ENCODE measurements around the gene IFNL4. TPM values are rescaled to one million over a fixed set of nuclear protein-coding genes. Genes with fewer than 3 reads are reported as not detected.

IFNL4 gene
- polyA plus RNA-seq, 2 of the 4 experiments (the other 2 are of a cell fraction) = not detected

- TF ChIP-seq HDAC2 (IDR thresholded peaks at IDR 0.05) (no peak), FOXS1 (CRISPR knock-in tag; IDR thresholded peaks at IDR 0.05) (no peak), CTCF (IDR thresholded peaks at IDR 0.05) (peak; percentile 84), HMGXB4 (CRISPR knock-in tag; IDR thresholded peaks at IDR 0.05; ENCODE audit: borderline replicate concordance) (no peak), MAX (IDR thresholded peaks at IDR 0.05) (no peak; the same call in 1 of the 2 replicates), RCOR1 (IDR thresholded peaks at IDR 0.05; ENCODE audit: low read depth, low read length) (no peak), MAFK (IDR thresholded peaks at IDR 0.05; ENCODE audit: partially characterized antibody) (no peak), ESRRA (IDR thresholded peaks at IDR 0.05; ENCODE audit: borderline replicate concordance, low read length) (no peak), FOSB (CRISPR knock-in tag; IDR thresholded peaks at IDR 0.05) (0 out of 2 replicates have a peak, but pooled peaks have one; percentile 64), POLR2A (IDR thresholded peaks at IDR 0.05; ENCODE audit: low read length) (no peak), REST (IDR thresholded peaks at IDR 0.05) (no peak), MYC (IDR thresholded peaks at IDR 0.05; ENCODE audit: borderline replicate concordance, low read length) (no peak), E2F6 (IDR thresholded peaks at IDR 0.05; ENCODE audit: borderline replicate concordance, low read depth) (no peak), USF2 (IDR thresholded peaks at IDR 0.05) (no peak), JUNB (IDR thresholded peaks at IDR 0.05) (no peak), RAD21 (conservative IDR thresholded peaks at IDR 0.05 in 1 of 2, IDR thresholded peaks at IDR 0.05 in 1 of 2) (peak; percentile 93 to 98), EHMT2 (IDR thresholded peaks at IDR 0.05; ENCODE audit: low read depth) (no peak), EHF (CRISPR knock-in tag; IDR thresholded peaks at IDR 0.05) (0 out of 2 replicates have a peak, but pooled peaks have one; percentile 57), ZSCAN20 (CRISPR knock-in tag; IDR thresholded peaks at IDR 0.05) (no peak), PBX3 (IDR thresholded peaks at IDR 0.05) (no peak), CHD2 (IDR thresholded peaks at IDR 0.05; ENCODE audit: low read length, partially characterized antibody) (no peak), ZFP36 (IDR thresholded peaks at IDR 0.05; ENCODE audit: borderline replicate concordance, partially characterized antibody) (peak; percentile 51), PHF8 (IDR thresholded peaks at IDR 0.05; ENCODE audit: borderline replicate concordance, low read depth) (no peak), HEYL (CRISPR knock-in tag; IDR thresholded peaks at IDR 0.05) (no peak), JUN (IDR thresholded peaks at IDR 0.05) (0 out of 5 replicates have a peak, but pooled peaks of 1 of the 2 experiments have one; percentile 37), HOXB5 (CRISPR knock-in tag; IDR thresholded peaks at IDR 0.05) (no peak), SMC3 (IDR thresholded peaks at IDR 0.05) (peak; percentile 93)
These were observed 36.3 kb downstream of the IFNL4 start (continued) for GRCh38 chr19:39212375-39212742.
